ENCODE measurements around the gene CLEC10A. TPM values are rescaled to one million over a fixed set of nuclear protein-coding genes. Genes with fewer than 3 reads are reported as not detected.

Gene CLEC10A
- total and polyA plus RNA-seq, 10 of the 15 experiments (the other 5 are each of a cell fraction or from before 2014, with no cell fraction given): not detected

DNA sequence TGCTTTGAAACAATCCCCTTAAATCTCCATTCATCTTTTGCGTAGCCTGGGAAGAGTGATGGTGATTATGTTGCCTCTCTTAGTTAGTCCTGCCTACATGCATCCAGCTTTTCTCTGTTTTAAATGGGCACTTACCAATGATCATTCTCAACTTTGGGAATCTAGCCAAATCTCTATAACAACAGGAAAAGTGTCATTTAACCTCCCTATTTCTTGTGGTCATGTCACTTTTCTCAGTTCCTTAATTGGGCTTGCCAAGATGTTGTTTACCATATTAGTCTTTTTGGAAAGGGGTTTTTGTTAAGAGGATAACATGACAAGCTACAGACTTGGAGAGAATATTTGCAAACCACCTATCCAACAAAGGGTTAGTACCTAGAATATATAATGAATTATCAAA lies 15.6 kb upstream of the CLEC10A start:
- no peaks in the 10 kb centered on the region; the same call in 2 of the 3 replicates for H3K9me3 ChIP-seq (replicated peaks; ENCODE audit: control insufficient read depth, insufficient read depth, low read length)
- H3K4me3 ChIP-seq: no peak overlapping the region
- H3K27ac ChIP-seq (ENCODE audit: control insufficient read depth, insufficient read depth): no peak overlapping the region; the same call in 1 of the 2 replicates
- 100% methylated on average over 1 of the region's 1 CpG for WGBS (ENCODE audit: insufficient coverage, insufficient replicate concordance, low lambda C conversion rate, missing lambda C conversion rate)
- no peaks in the 10 kb centered on the region for H3K79me2 ChIP-seq (ENCODE audit: control insufficient read depth, insufficient read depth, low read length)
- no peaks in the 10 kb centered on the region for H3K36me3 ChIP-seq (ENCODE audit: control insufficient read depth in 2 of 2, insufficient read depth in 2 of 2, low read length in 1 of 2)
- DNase-seq (ENCODE audit: low read depth, low spot score): peak; percentile 54
- in situ Hi-C loops (cut with MboI) (no loop called here), intact Hi-C loops (cut with micrococcal nuclease; ENCODE audit: unreplicated experiment) (loop anchor here (2.0 kb wide), 1 partner anchor 37 kb away; no protein-coding TSS in a partner anchor)
- H3K4me2 ChIP-seq (ENCODE audit: control insufficient read depth, insufficient read depth): 0 out of 2 replicates have a peak overlapping the region, but pooled peaks have one; percentile 20
- SMC1A ChIA-PET (ENCODE audit: uncharacterized antibody, unreplicated experiment): interaction anchor here (0.7 to 1.7 kb wide), 2 partner anchors 29 to 37 kb away, joined by 3 to 9 read pairs; no protein-coding TSS in a partner anchor
- no peaks in the 10 kb centered on the region for H4K20me1 ChIP-seq (ENCODE audit: control insufficient read depth, insufficient read depth)
- H2AFZ ChIP-seq (ENCODE audit: control insufficient read depth, low read depth, low read length): no peak overlapping the region
- POLR2A ChIA-PET: no interaction called here
- peak; percentile 71 for FAIRE-seq
- CTCF ChIA-PET: interaction anchor here (0.7 to 1.3 kb wide), 3 partner anchors 21 to 50 kb away, joined by 3 to 13 read pairs (median 3); no protein-coding TSS in a partner anchor
- H3K9ac ChIP-seq (ENCODE audit: control insufficient read depth, insufficient read depth, low read length): no peak overlapping the region
- no peaks in the 10 kb centered on the region for H3K27me3 ChIP-seq (replicated peaks in 1 of 2; ENCODE audit: control insufficient read depth in 2 of 2, insufficient read depth in 2 of 2, low read length in 1 of 2)
- no TSS peak for BruUV-seq (replicated peaks)
- peak; percentile 83 for ATAC-seq
- RAD21 ChIA-PET (ENCODE audit: unreplicated experiment): interaction anchor here (0.6 to 1.5 kb wide), 2 partner anchors 37 to 131 kb away, joined by 3 to 11 read pairs; no protein-coding TSS in a partner anchor
- peaks cover 18% of the 10 kb centered on the region for H3K4me1 ChIP-seq (ENCODE audit: control insufficient read depth, insufficient read depth, low read length)
- no peak for TF ChIP-seq RAD51 (IDR thresholded peaks at IDR 0.05)
- TF ChIP-seq HDGF (IDR thresholded peaks at IDR 0.05): no peak
- TF ChIP-seq, protein P1, sequence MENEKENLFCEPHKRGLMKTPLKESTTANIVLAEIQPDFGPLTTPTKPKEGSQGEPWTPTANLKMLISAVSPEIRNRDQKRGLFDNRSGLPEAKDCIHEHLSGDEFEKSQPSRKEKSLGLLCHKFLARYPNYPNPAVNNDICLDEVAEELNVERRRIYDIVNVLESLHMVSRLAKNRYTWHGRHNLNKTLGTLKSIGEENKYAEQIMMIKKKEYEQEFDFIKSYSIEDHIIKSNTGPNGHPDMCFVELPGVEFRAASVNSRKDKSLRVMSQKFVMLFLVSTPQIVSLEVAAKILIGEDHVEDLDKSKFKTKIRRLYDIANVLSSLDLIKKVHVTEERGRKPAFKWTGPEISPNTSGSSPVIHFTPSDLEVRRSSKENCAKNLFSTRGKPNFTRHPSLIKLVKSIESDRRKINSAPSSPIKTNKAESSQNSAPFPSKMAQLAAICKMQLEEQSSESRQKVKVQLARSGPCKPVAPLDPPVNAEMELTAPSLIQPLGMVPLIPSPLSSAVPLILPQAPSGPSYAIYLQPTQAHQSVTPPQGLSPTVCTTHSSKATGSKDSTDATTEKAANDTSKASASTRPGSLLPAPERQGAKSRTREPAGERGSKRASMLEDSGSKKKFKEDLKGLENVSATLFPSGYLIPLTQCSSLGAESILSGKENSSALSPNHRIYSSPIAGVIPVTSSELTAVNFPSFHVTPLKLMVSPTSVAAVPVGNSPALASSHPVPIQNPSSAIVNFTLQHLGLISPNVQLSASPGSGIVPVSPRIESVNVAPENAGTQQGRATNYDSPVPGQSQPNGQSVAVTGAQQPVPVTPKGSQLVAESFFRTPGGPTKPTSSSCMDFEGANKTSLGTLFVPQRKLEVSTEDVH (IDR thresholded peaks at IDR 0.05; ENCODE audit: low read depth, partially characterized antibody): no peak
- no peak for TF ChIP-seq RAD21 (IDR thresholded peaks at IDR 0.05; ENCODE audit: insufficient read depth, low read depth, low read length)
- TF ChIP-seq SRF (IDR thresholded peaks at IDR 0.05; ENCODE audit: low read depth in 2 of 2, low read length in 2 of 2): 0 out of 4 replicates have a peak, but pooled peaks of 1 of the 2 experiments have one; percentile 24
- TF ChIP-seq, protein P2, sequence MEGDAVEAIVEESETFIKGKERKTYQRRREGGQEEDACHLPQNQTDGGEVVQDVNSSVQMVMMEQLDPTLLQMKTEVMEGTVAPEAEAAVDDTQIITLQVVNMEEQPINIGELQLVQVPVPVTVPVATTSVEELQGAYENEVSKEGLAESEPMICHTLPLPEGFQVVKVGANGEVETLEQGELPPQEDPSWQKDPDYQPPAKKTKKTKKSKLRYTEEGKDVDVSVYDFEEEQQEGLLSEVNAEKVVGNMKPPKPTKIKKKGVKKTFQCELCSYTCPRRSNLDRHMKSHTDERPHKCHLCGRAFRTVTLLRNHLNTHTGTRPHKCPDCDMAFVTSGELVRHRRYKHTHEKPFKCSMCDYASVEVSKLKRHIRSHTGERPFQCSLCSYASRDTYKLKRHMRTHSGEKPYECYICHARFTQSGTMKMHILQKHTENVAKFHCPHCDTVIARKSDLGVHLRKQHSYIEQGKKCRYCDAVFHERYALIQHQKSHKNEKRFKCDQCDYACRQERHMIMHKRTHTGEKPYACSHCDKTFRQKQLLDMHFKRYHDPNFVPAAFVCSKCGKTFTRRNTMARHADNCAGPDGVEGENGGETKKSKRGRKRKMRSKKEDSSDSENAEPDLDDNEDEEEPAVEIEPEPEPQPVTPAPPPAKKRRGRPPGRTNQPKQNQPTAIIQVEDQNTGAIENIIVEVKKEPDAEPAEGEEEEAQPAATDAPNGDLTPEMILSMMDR (IDR thresholded peaks at IDR 0.05 in 2 of 3, conservative IDR thresholded peaks at IDR 0.05 in 1 of 3; ENCODE audit: control insufficient read depth in 2 of 3, extremely low read depth in 1 of 3, insufficient read depth in 1 of 3, low read depth in 3 of 3, low read length in 3 of 3): no peak
- TF ChIP-seq CBX3 (IDR thresholded peaks at IDR 0.05; ENCODE audit: borderline replicate concordance, low read depth): no peak
- TF ChIP-seq SUPT20H (IDR thresholded peaks at IDR 0.05; ENCODE audit: borderline replicate concordance, control insufficient read depth, low read depth, low read length): no peak
- no peak for TF ChIP-seq ESRRA (IDR thresholded peaks at IDR 0.05; ENCODE audit: low read length)
- no peak for TF ChIP-seq GATAD2B (conservative IDR thresholded peaks at IDR 0.05; ENCODE audit: low read depth)
- TF ChIP-seq NR2C2 (IDR thresholded peaks at IDR 0.05; ENCODE audit: borderline replicate concordance, control insufficient read depth, insufficient read length, low read depth): no peak
- peak; percentile 64; the same call in 1 of the 2 replicates for TF ChIP-seq NFIC (IDR thresholded peaks at IDR 0.05; ENCODE audit: low read depth, low read length)
- TF ChIP-seq MYB (IDR thresholded peaks at IDR 0.05; ENCODE audit: borderline replicate concordance, low read depth, low read length): no peak
- no peak for TF ChIP-seq YY1 (IDR thresholded peaks at IDR 0.05; ENCODE audit: low read depth, low read length)
- no peak for TF ChIP-seq ZNF24 (IDR thresholded peaks at IDR 0.05)
- TF ChIP-seq, protein P3, sequence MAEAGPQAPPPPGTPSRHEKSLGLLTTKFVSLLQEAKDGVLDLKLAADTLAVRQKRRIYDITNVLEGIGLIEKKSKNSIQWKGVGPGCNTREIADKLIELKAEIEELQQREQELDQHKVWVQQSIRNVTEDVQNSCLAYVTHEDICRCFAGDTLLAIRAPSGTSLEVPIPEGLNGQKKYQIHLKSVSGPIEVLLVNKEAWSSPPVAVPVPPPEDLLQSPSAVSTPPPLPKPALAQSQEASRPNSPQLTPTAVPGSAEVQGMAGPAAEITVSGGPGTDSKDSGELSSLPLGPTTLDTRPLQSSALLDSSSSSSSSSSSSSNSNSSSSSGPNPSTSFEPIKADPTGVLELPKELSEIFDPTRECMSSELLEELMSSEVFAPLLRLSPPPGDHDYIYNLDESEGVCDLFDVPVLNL (IDR thresholded peaks at IDR 0.05; ENCODE audit: low read depth, low read length): no peak
- no peak for TF ChIP-seq NRF1 (conservative IDR thresholded peaks at IDR 0.05; ENCODE audit: low read depth, low read length)
- TF ChIP-seq WRNIP1 (IDR thresholded peaks at IDR 0.05; ENCODE audit: borderline replicate concordance, low read depth, low read length): no peak
- no peak for TF ChIP-seq FOS (IDR thresholded peaks at IDR 0.05; ENCODE audit: borderline replicate concordance, extremely low read depth, insufficient read length)
